Loucy (cell line): ENCODE data around the gene PRKN.

Experiments used
- CTCF ChIP-seq: fragments of 200-600 bp; sonication (generic); conservative IDR thresholded peaks from 2 replicates; pipeline ENCODE4 v1.5.1; 2014; ENCODE audit warnings: mild to moderate bottlenecking, antibody characterized with exemption, low read length
- EZH2phosphoT487 ChIP-seq: fragments of 200-600 bp; IDR thresholded peaks from 2 replicates; pipeline ENCODE4 v1.6.1; 2018; ENCODE audit warnings: antibody characterized with exemption, mild to moderate bottlenecking, moderate library complexity, borderline replicate concordance

GRCh38 chr6:162416831-162417537, 310.6 kb downstream of the PRKN start:
- no peak for TF ChIP-seq CTCF
- TF ChIP-seq EZH2phosphoT487 = no peak
